GM23338 (cell line): ENCODE measurements around the gene FBXO41. TPM values are rescaled to one million over a fixed set of nuclear protein-coding genes. Genes with fewer than 3 reads are reported as not detected.

Experiments
- ATAC-seq: fragments of 200-7000 bp; cut with Tn5 transposase; 3 replicates; pipeline ENCODE4 v1.9.1; 2020
- DNase-seq: peaks from one replicate; pipeline ENCODE4 v3.0.0-alpha.2; 2015; ENCODE audit warnings: low spot score
- H2AFZ ChIP-seq: fragments of 200-600 bp; sonication (generic); 2 replicates; pipeline ENCODE4 v1.8.0; 2016; ENCODE audit warnings: antibody characterized with exemption, mild to moderate bottlenecking, moderate library complexity
- H3F3A ChIP-seq: fragments of 200-600 bp; sonication (generic); replicated peaks from 2 replicates; pipeline ENCODE4 v1.8.0; 2017; ENCODE audit warnings: antibody characterized with exemption, mixed run types, low read depth
- H3K27ac ChIP-seq: fragments of 200-600 bp; sonication (generic); 2 replicates; pipeline ENCODE4 v1.6.1; 2016; ENCODE audit warnings: low read depth
- H3K27me3 ChIP-seq: fragments of 200-600 bp; sonication (generic); 2 replicates; pipeline ENCODE4 v1.8.0; 2016; ENCODE audit warnings: mild to moderate bottlenecking, mixed run types, moderate library complexity; ENCODE audit not compliant: insufficient read depth
- H3K36me3 ChIP-seq: fragments of 200-600 bp; sonication (generic); 2 replicates; pipeline ENCODE4 v1.8.0; 2016; ENCODE audit warnings: mild to moderate bottlenecking; ENCODE audit not compliant: insufficient read depth
- H3K4me1 ChIP-seq: fragments of 200-600 bp; sonication (generic); 2 replicates; pipeline ENCODE4 v1.8.0; 2016; ENCODE audit warnings: mild to moderate bottlenecking, moderate library complexity; ENCODE audit not compliant: insufficient read depth
- H3K4me2 ChIP-seq: fragments of 200-600 bp; sonication (generic); 2 replicates; pipeline ENCODE4 v1.7.1; 2017; ENCODE audit warnings: mixed run types
- H3K4me3 ChIP-seq: fragments of 200-600 bp; sonication (generic); 2 replicates; pipeline ENCODE4 v1.6.1; 2016; ENCODE audit warnings: mixed run types
- H3K79me2 ChIP-seq: fragments of 200-600 bp; sonication (generic); replicated peaks from 2 replicates; pipeline ENCODE4 v1.8.0; 2017; ENCODE audit warnings: mild to moderate bottlenecking; ENCODE audit not compliant: insufficient read depth
- H3K9me2 ChIP-seq: fragments of 200-600 bp; sonication (generic); 2 replicates; pipeline ENCODE4 v1.8.0; 2017; ENCODE audit not compliant: insufficient read depth
- H4K20me1 ChIP-seq: fragments of 200-600 bp; sonication (generic); replicated peaks from 2 replicates; pipeline ENCODE4 v1.8.0; 2017; ENCODE audit warnings: mild to moderate bottlenecking; ENCODE audit not compliant: insufficient read depth
- H3K27ac Mint-ChIP-seq: 2 replicates; pipeline ENCODE4 v1.8.0; 2020; ENCODE audit warnings: inconsistent platforms, mild to moderate bottlenecking, moderate library complexity, mixed read lengths
- H3K27me3 Mint-ChIP-seq: 3 replicates; pipeline ENCODE4 v1.8.0; 2022; ENCODE audit warnings: low read depth, mild to moderate bottlenecking, moderate library complexity, mixed read lengths, inconsistent platforms; ENCODE audit not compliant: insufficient read depth, poor library complexity
- H3K36me3 Mint-ChIP-seq: 3 replicates; pipeline ENCODE4 v1.8.0; 2021; ENCODE audit warnings: low read depth, mild to moderate bottlenecking, inconsistent platforms, moderate library complexity, mixed read lengths
- H3K4me1 Mint-ChIP-seq: 3 replicates; pipeline ENCODE4 v1.8.0; 2020; ENCODE audit warnings: mild to moderate bottlenecking, inconsistent platforms, mixed read lengths
- H3K4me3 Mint-ChIP-seq: 3 replicates; pipeline ENCODE4 v1.8.0; 2021; ENCODE audit warnings: moderate library complexity, mild to moderate bottlenecking, inconsistent platforms, mixed read lengths
- H3K9me3 Mint-ChIP-seq: 3 replicates; pipeline ENCODE4 v1.8.0; 2020; ENCODE audit warnings: moderate library complexity, mild to moderate bottlenecking, inconsistent platforms, mixed read lengths
- CREB1 ChIP-seq: fragments of 250-450 bp; sonication (Bioruptor Pico); IDR thresholded peaks from 2 replicates; pipeline ENCODE4 v1.5.0; 2020; ENCODE audit warnings: low read depth, mild to moderate bottlenecking, moderate library complexity
- ETS1 ChIP-seq: IDR thresholded peaks from 2 replicates; pipeline ENCODE4 v1.6.1; 2016; ENCODE audit warnings: antibody characterized with exemption
- EZH2 ChIP-seq: fragments of 200-600 bp; sonication (generic); IDR thresholded peaks from one replicate; pipeline ENCODE4 v1.8.0; 2017; ENCODE audit warnings: antibody characterized with exemption, mild to moderate bottlenecking, low read depth; ENCODE audit not compliant: unreplicated experiment
- EZH2phosphoT487 ChIP-seq: fragments of 200-600 bp; sonication (generic); IDR thresholded peaks from one replicate; pipeline ENCODE4 v1.8.1; 2018; ENCODE audit warnings: antibody characterized with exemption; ENCODE audit not compliant: unreplicated experiment
- JUNB ChIP-seq: IDR thresholded peaks from one replicate; pipeline ENCODE4 v1.6.1; 2016; ENCODE audit warnings: antibody characterized with exemption; ENCODE audit not compliant: unreplicated experiment
- NANOG ChIP-seq: IDR thresholded peaks from 2 replicates; pipeline ENCODE4 v1.6.1; 2016; ENCODE audit warnings: antibody characterized with exemption, borderline replicate concordance
- POLR2AphosphoS5 ChIP-seq: IDR thresholded peaks from 2 replicates; pipeline ENCODE4 v1.6.1; 2016; ENCODE audit warnings: antibody characterized with exemption, low read depth
- STAT1 ChIP-seq: IDR thresholded peaks from one replicate; pipeline ENCODE4 v1.6.1; 2016; ENCODE audit warnings: antibody characterized with exemption; ENCODE audit not compliant: unreplicated experiment
- ZNF331 ChIP-seq: fragments of 250-450 bp; sonication (Bioruptor Pico); IDR thresholded peaks from 2 replicates; pipeline ENCODE4 v1.5.0; 2020; ENCODE audit warnings: low read depth, mild to moderate bottlenecking, moderate library complexity
- polyA plus RNA-seq: library from polyadenylated mRNA; unstranded; fragments of >200 nt; fragmentation: Nextera tagmentation; extraction: Ambion mirVana; gene quantifications from 2 replicates; pipeline ENCODE4 v1.2.1, GENCODE V29; 2016
- total RNA-seq: library from RNA; depleted of rRNA; stranded (reverse); fragments of >200 nt; shearing (Covaris generic); gene quantifications from 2 replicates; pipeline ENCODE4 v1.2.3, GENCODE V29; 2014
- TF ChIP-seq, protein P1 (sequence below): IDR thresholded peaks from one replicate; pipeline ENCODE4 v1.6.1; 2018; ENCODE audit warnings: antibody characterized with exemption; ENCODE audit not compliant: unreplicated experiment
- TF ChIP-seq, protein P2 (sequence below), 2 experiments: fragments of 200-600 bp in 1 of 2; sonication (generic) in 1 of 2; conservative IDR thresholded peaks; 2 replicates each; pipeline versions ENCODE4 v1.5.1 to v1.6.1; 2016 to 2017; ENCODE audit warnings: antibody characterized with exemption in 2 of 2, low read depth in 2 of 2, mild to moderate bottlenecking in 2 of 2, moderate library complexity in 1 of 2
- TF ChIP-seq, protein P3 (sequence below): fragments of 250-450 bp; sonication (Bioruptor Pico); IDR thresholded peaks from 2 replicates; pipeline ENCODE4 v1.5.0; 2020; ENCODE audit warnings: mild to moderate bottlenecking, moderate library complexity

The FBXO41 gene
- total and polyA plus RNA-seq, 2 experiments from 2014 or later, result 3.5 to 13.8 TPM

DNA sequence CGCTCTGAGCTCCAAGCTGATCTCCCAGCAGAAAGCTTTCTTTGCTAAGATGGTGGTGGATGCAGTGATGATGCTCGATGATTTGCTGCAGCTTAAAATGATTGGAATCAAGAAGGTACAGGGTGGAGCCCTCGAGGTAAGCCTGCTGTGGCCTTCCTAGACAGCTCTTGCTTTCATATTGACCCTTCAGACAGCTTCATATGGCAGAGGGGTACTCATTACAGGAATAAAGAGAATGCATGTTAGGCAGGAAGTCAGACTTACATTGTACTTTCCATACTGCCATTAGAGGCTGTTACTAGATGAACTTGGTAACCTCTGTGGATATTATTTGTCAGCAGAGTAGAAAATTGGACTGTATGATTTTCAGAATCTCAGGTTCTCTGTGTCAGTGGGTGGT is 39.7 kb downstream of the FBXO41 start (continued):
- TF ChIP-seq EZH2phosphoT487, result no peak
- no peak for TF ChIP-seq CREB1 (CRISPR knock-in tag)
- TF ChIP-seq ZNF331 (CRISPR knock-in tag), result no peak
- no peak for TF ChIP-seq POLR2AphosphoS5
- TF ChIP-seq JUNB, result no peak
- no peak for TF ChIP-seq NANOG

GRCh38 chr2:73243884-73244570 is 40.3 kb downstream of the FBXO41 start:
- ATAC-seq (no peak), DNase-seq (no peak)
- Histone ChIP-seq H4K20me1 (peaks cover 75% of the 10 kb centered on the region), H3K36me3 (peaks cover 85% of the 10 kb centered on the region), H3K4me1 (no peaks in the 10 kb centered on the region), H3K79me2 (peaks cover 38% of the 10 kb centered on the region), H2AFZ (no peak overlapping the region), H3K4me2 (no peak overlapping the region), H3F3A (peaks cover 6% of the 10 kb centered on the region; the same call in 1 of the 2 replicates), H3K4me3 (no peak overlapping the region), H3K9me2 (no peaks in the 10 kb centered on the region), H3K27ac (no peak overlapping the region), H3K27me3 (no peaks in the 10 kb centered on the region)
- peaks cover 2% of the 10 kb centered on the region for H3K27me3 Mint-ChIP-seq
- H3K9me3 Mint-ChIP-seq, result no peaks in the 10 kb centered on the region
- H3K4me1 Mint-ChIP-seq, result no peaks in the 10 kb centered on the region; the same call in 1 of the 3 replicates
- H3K36me3 Mint-ChIP-seq, result peaks cover 91% of the 10 kb centered on the region
- H3K4me3 Mint-ChIP-seq, result no peak overlapping the region
- no peak overlapping the region for H3K27ac Mint-ChIP-seq
- TF ChIP-seq CREB1 (CRISPR knock-in tag), result no peak
- TF ChIP-seq, protein P1, sequence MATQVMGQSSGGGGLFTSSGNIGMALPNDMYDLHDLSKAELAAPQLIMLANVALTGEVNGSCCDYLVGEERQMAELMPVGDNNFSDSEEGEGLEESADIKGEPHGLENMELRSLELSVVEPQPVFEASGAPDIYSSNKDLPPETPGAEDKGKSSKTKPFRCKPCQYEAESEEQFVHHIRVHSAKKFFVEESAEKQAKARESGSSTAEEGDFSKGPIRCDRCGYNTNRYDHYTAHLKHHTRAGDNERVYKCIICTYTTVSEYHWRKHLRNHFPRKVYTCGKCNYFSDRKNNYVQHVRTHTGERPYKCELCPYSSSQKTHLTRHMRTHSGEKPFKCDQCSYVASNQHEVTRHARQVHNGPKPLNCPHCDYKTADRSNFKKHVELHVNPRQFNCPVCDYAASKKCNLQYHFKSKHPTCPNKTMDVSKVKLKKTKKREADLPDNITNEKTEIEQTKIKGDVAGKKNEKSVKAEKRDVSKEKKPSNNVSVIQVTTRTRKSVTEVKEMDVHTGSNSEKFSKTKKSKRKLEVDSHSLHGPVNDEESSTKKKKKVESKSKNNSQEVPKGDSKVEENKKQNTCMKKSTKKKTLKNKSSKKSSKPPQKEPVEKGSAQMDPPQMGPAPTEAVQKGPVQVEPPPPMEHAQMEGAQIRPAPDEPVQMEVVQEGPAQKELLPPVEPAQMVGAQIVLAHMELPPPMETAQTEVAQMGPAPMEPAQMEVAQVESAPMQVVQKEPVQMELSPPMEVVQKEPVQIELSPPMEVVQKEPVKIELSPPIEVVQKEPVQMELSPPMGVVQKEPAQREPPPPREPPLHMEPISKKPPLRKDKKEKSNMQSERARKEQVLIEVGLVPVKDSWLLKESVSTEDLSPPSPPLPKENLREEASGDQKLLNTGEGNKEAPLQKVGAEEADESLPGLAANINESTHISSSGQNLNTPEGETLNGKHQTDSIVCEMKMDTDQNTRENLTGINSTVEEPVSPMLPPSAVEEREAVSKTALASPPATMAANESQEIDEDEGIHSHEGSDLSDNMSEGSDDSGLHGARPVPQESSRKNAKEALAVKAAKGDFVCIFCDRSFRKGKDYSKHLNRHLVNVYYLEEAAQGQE, result no peak
- no peak for TF ChIP-seq STAT1
- TF ChIP-seq ZNF331 (CRISPR knock-in tag), result no peak
- TF ChIP-seq, protein P2, sequence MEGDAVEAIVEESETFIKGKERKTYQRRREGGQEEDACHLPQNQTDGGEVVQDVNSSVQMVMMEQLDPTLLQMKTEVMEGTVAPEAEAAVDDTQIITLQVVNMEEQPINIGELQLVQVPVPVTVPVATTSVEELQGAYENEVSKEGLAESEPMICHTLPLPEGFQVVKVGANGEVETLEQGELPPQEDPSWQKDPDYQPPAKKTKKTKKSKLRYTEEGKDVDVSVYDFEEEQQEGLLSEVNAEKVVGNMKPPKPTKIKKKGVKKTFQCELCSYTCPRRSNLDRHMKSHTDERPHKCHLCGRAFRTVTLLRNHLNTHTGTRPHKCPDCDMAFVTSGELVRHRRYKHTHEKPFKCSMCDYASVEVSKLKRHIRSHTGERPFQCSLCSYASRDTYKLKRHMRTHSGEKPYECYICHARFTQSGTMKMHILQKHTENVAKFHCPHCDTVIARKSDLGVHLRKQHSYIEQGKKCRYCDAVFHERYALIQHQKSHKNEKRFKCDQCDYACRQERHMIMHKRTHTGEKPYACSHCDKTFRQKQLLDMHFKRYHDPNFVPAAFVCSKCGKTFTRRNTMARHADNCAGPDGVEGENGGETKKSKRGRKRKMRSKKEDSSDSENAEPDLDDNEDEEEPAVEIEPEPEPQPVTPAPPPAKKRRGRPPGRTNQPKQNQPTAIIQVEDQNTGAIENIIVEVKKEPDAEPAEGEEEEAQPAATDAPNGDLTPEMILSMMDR (conservative IDR thresholded peaks at IDR 0.05; ENCODE audit: low read depth in 2 of 2), result no peak
- TF ChIP-seq EZH2phosphoT487, result no peak
- TF ChIP-seq POLR2AphosphoS5, result no peak
- no peak for TF ChIP-seq EZH2
- TF ChIP-seq, protein P3, sequence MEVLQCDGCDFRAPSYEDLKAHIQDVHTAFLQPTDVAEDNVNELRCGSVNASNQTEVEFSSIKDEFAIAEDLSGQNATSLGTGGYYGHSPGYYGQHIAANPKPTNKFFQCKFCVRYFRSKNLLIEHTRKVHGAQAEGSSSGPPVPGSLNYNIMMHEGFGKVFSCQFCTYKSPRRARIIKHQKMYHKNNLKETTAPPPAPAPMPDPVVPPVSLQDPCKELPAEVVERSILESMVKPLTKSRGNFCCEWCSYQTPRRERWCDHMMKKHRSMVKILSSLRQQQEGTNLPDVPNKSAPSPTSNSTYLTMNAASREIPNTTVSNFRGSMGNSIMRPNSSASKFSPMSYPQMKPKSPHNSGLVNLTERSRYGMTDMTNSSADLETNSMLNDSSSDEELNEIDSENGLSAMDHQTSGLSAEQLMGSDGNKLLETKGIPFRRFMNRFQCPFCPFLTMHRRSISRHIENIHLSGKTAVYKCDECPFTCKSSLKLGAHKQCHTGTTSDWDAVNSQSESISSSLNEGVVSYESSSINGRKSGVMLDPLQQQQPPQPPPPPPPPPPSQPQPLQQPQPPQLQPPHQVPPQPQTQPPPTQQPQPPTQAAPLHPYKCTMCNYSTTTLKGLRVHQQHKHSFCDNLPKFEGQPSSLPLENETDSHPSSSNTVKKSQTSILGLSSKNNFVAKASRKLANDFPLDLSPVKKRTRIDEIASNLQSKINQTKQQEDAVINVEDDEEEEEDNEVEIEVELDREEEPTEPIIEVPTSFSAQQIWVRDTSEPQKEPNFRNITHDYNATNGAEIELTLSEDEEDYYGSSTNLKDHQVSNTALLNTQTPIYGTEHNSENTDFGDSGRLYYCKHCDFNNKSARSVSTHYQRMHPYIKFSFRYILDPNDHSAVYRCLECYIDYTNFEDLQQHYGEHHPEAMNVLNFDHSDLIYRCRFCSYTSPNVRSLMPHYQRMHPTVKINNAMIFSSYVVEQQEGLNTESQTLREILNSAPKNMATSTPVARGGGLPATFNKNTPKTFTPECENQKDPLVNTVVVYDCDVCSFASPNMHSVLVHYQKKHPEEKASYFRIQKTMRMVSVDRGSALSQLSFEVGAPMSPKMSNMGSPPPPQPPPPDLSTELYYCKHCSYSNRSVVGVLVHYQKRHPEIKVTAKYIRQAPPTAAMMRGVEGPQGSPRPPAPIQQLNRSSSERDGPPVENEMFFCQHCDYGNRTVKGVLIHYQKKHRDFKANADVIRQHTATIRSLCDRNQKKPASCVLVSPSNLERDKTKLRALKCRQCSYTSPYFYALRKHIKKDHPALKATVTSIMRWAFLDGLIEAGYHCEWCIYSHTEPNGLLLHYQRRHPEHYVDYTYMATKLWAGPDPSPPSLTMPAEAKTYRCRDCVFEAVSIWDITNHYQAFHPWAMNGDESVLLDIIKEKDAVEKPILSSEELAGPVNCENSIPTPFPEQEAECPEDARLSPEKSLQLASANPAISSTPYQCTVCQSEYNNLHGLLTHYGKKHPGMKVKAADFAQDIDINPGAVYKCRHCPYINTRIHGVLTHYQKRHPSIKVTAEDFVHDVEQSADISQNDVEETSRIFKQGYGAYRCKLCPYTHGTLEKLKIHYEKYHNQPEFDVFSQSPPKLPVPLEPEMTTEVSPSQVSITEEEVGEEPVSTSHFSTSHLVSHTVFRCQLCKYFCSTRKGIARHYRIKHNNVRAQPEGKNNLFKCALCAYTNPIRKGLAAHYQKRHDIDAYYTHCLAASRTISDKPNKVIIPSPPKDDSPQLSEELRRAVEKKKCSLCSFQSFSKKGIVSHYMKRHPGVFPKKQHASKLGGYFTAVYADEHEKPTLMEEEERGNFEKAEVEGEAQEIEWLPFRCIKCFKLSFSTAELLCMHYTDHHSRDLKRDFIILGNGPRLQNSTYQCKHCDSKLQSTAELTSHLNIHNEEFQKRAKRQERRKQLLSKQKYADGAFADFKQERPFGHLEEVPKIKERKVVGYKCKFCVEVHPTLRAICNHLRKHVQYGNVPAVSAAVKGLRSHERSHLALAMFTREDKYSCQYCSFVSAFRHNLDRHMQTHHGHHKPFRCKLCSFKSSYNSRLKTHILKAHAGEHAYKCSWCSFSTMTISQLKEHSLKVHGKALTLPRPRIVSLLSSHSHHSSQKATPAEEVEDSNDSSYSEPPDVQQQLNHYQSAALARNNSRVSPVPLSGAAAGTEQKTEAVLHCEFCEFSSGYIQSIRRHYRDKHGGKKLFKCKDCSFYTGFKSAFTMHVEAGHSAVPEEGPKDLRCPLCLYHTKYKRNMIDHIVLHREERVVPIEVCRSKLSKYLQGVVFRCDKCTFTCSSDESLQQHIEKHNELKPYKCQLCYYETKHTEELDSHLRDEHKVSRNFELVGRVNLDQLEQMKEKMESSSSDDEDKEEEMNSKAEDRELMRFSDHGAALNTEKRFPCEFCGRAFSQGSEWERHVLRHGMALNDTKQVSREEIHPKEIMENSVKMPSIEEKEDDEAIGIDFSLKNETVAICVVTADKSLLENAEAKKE (CRISPR knock-in tag), result no peak
- TF ChIP-seq ETS1, result no peak
